Neuronal stem cell (in vitro differentiated cells): Measurements from ENCODE around the gene MAPK10.

Experiments
- DNase-seq: peaks from one replicate; pipeline ENCODE4 v3.0.0-alpha.2; 2013; ENCODE audit warnings: low spot score
- H2AFZ ChIP-seq: one replicate; pipeline ENCODE4 v1.6.1; 2013; ENCODE audit warnings: mild to moderate bottlenecking, low read length, inconsistent platforms
- H2AK5ac ChIP-seq: 2 replicates; pipeline ENCODE4 v1.6.1; 2013; ENCODE audit warnings: low read depth, mild to moderate bottlenecking, inconsistent platforms, low read length, moderate library complexity, mixed read lengths
- H2BK120ac ChIP-seq: 2 replicates; pipeline ENCODE4 v1.6.1; 2013; ENCODE audit warnings: low read depth, mild to moderate bottlenecking, inconsistent platforms, low read length, moderate library complexity, mixed read lengths
- H2BK12ac ChIP-seq: one replicate; pipeline ENCODE4 v1.6.1; 2013; ENCODE audit warnings: low read length, inconsistent platforms
- H2BK15ac ChIP-seq: 2 replicates; pipeline ENCODE4 v1.6.1; 2013; ENCODE audit warnings: mild to moderate bottlenecking, low read length, inconsistent platforms, mixed read lengths
- H2BK5ac ChIP-seq: one replicate; pipeline ENCODE4 v1.6.1; 2013; ENCODE audit warnings: inconsistent platforms, mild to moderate bottlenecking, low read length, moderate library complexity
- H3K14ac ChIP-seq: one replicate; pipeline ENCODE4 v1.6.1; 2013; ENCODE audit warnings: low read length, inconsistent platforms
- H3K18ac ChIP-seq: 2 replicates; pipeline ENCODE4 v1.6.1; 2013; ENCODE audit warnings: low read length, inconsistent platforms
- H3K23ac ChIP-seq: 2 replicates; pipeline ENCODE4 v1.6.1; 2013; ENCODE audit warnings: low read depth, mild to moderate bottlenecking, mixed read lengths, low read length, inconsistent platforms; ENCODE audit not compliant: poor library complexity
- H3K27ac ChIP-seq: replicated peaks from 3 replicates; pipeline ENCODE4 v1.5.1; 2013; ENCODE audit warnings: low read length, inconsistent platforms
- H3K27me3 ChIP-seq, 3 experiments: 2 replicates each; pipeline ENCODE4 v1.6.1; 2013; ENCODE audit warnings: low read length in 3 of 3, mild to moderate bottlenecking in 2 of 3, inconsistent platforms in 1 of 3, low read depth in 1 of 3, mixed read lengths in 1 of 3, moderate library complexity in 1 of 3; ENCODE audit not compliant: control insufficient read depth in 3 of 3, insufficient read depth in 3 of 3
- H3K36me3 ChIP-seq, 2 donors: replicated peaks in 1 of 2; 2 replicates each; pipeline ENCODE4 v1.6.1; 2013; ENCODE audit warnings: low read length in 2 of 2; ENCODE audit not compliant: control insufficient read depth in 2 of 2, insufficient read depth in 2 of 2
- H3K4ac ChIP-seq: 2 replicates; pipeline ENCODE4 v1.6.1; 2013; ENCODE audit warnings: inconsistent platforms, mild to moderate bottlenecking, low read length, moderate library complexity
- H3K4me1 ChIP-seq, 2 donors: 1 replicate in 1 of 2; 2 replicates in 1 of 2; pipeline ENCODE4 v1.6.1; 2013; ENCODE audit warnings: low read length in 2 of 2, low read depth in 1 of 2; ENCODE audit not compliant: control insufficient read depth in 2 of 2, insufficient read depth in 1 of 2
- H3K4me2 ChIP-seq: one replicate; pipeline ENCODE4 v1.6.1; 2013; ENCODE audit warnings: mild to moderate bottlenecking, low read length, inconsistent platforms; ENCODE audit not compliant: insufficient read depth, poor library complexity, severe bottlenecking
- H3K4me3 ChIP-seq, 2 donors: 2 replicates each; pipeline ENCODE4 v1.5.1; 2013; ENCODE audit warnings: low read length in 2 of 2, mild to moderate bottlenecking in 2 of 2, inconsistent platforms in 1 of 2, moderate library complexity in 1 of 2
- H3K79me1 ChIP-seq: one replicate; pipeline ENCODE4 v1.6.1; 2013; ENCODE audit warnings: low read depth, mild to moderate bottlenecking, inconsistent platforms, low read length, moderate library complexity
- H3K9ac ChIP-seq: one replicate; pipeline ENCODE4 v1.6.1; 2013; ENCODE audit warnings: mild to moderate bottlenecking, low read depth, low read length, inconsistent platforms; ENCODE audit not compliant: poor library complexity
- H3K9me3 ChIP-seq, 2 donors: replicated peaks in 1 of 2; 2 replicates each; pipeline versions ENCODE3 to v1.6.1; 2013; ENCODE audit warnings: low read length in 2 of 2, mild to moderate bottlenecking in 2 of 2, inconsistent platforms in 1 of 2, low read depth in 1 of 2, mixed read lengths in 1 of 2, moderate library complexity in 1 of 2; ENCODE audit not compliant: control insufficient read depth in 2 of 2, insufficient read depth in 1 of 2
- H4K8ac ChIP-seq: one replicate; pipeline ENCODE4 v1.6.1; 2013; ENCODE audit warnings: low read depth, mild to moderate bottlenecking, inconsistent platforms, low read length, moderate library complexity
- H4K91ac ChIP-seq: one replicate; pipeline ENCODE4 v1.6.1; 2013; ENCODE audit warnings: low read length, low read depth, mild to moderate bottlenecking, inconsistent platforms; ENCODE audit not compliant: poor library complexity
- WGBS, 2 donors: extraction: QIAGEN DNeasy Blood & Tissue Kit; methylation state at CpG; one replicate each; pipeline ENCODE4 v1.1.7; 2013; ENCODE audit warnings: missing lambda C conversion rate in 2 of 2, mixed read lengths in 1 of 2; ENCODE audit not compliant: insufficient read length in 2 of 2, insufficient replicate concordance in 1 of 2; ENCODE audit errors: extremely low coverage in 2 of 2; 5-methylcytosine and 5-hydroxymethylcytosine counted together

The MAPK10 gene

DNA sequence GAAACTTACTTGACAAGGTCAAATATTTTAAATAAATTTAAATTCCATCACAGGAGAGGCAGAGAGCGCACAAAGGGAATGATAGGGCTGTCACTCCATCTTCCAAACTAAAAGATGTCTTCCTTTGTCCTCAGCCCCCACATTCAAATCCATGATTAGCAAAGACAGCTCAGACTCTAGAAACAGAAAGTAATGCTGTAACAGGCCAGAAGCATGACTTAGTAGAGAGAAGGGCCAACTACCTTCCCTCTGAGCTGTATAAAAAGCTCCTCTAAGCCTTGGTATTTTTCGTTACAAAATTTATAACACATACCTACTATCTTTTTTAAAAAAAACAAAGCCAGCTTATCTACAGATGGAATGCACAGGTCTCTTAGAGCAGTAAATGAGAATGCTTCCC lies 207.4 kb downstream of the MAPK10 start:
- no peaks in the 10 kb centered on the region for H3K27me3 ChIP-seq
- H3K14ac ChIP-seq = no peak overlapping the region
- no peaks in the 10 kb centered on the region for H3K79me1 ChIP-seq
- peaks cover 2 to 4% of the 10 kb centered on the region in 2 donors for H3K4me1 ChIP-seq
- no peak overlapping the region for H3K23ac ChIP-seq
- no peak overlapping the region for H2BK15ac ChIP-seq
- H3K4me3 ChIP-seq = no peak overlapping the region
- no peak overlapping the region for H3K18ac ChIP-seq
- no peak overlapping the region for H3K4ac ChIP-seq
- H4K91ac ChIP-seq = no peak overlapping the region
- no peak overlapping the region for H2BK12ac ChIP-seq
- no peak overlapping the region for H2AK5ac ChIP-seq
- no peak overlapping the region for H3K4me2 ChIP-seq
- no peak overlapping the region for H2AFZ ChIP-seq
- DNase-seq = no peak
- H3K36me3 ChIP-seq = peaks cover 0 to 92% of the 10 kb centered on the region in 2 donors
- no CpG with 5 or more reads among the region's 2 CpGs for WGBS, 2 donors
- no peak overlapping the region for H3K9ac ChIP-seq
- no peak overlapping the region for H2BK5ac ChIP-seq
- no peak overlapping the region for H2BK120ac ChIP-seq
- peaks cover 0 to 9% of the 10 kb centered on the region in 2 donors for H3K9me3 ChIP-seq
- H3K27ac ChIP-seq = peak overlapping the region; percentile 45
- H4K8ac ChIP-seq = no peak overlapping the region

DNA sequence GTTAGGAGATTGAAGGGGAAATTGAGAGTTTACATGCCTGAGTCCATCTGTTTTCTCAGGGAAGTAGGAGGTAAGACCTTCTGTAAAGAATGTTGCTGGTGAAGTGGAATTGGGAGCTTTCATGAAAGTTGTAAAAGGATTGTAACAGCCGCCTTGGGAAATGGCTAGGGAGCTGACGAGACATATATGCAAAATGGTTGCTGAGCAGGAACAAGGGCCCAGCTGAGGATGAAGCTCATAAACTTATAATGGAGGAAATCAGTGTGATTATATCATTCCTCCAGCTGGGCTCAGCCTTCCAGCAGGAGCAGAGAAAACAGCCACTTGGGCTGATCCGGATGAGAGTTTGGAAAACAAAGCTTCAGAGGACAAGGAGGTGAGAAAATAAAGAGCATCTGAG lies 208.7 kb downstream of the MAPK10 start:
- WGBS, 2 donors = no CpG with 5 or more reads among the region's 3 CpGs
- Histone ChIP-seq H3K9ac (no peak overlapping the region), H3K14ac (no peak overlapping the region), H3K36me3 (peaks cover 0 to 92% of the 10 kb centered on the region in 2 donors), H3K4me1 (peaks cover 0 to 4% of the 10 kb centered on the region in 2 donors), H3K27me3 (no peaks in the 10 kb centered on the region), H3K27ac (no peak overlapping the region), H3K4me2 (no peak overlapping the region), H2BK12ac (no peak overlapping the region), H2AK5ac (no peak overlapping the region), H4K8ac (no peak overlapping the region), H3K18ac (no peak overlapping the region), H2AFZ (no peak overlapping the region), H2BK15ac (no peak overlapping the region), H3K23ac (no peak overlapping the region), H3K4ac (no peak overlapping the region), H3K79me1 (no peaks in the 10 kb centered on the region), H3K9me3 (peaks cover 0 to 9% of the 10 kb centered on the region in 2 donors), H4K91ac (no peak overlapping the region), H3K4me3 (no peak overlapping the region), H2BK120ac (no peak overlapping the region), H2BK5ac (no peak overlapping the region)
- DNase-seq = no peak

DNA sequence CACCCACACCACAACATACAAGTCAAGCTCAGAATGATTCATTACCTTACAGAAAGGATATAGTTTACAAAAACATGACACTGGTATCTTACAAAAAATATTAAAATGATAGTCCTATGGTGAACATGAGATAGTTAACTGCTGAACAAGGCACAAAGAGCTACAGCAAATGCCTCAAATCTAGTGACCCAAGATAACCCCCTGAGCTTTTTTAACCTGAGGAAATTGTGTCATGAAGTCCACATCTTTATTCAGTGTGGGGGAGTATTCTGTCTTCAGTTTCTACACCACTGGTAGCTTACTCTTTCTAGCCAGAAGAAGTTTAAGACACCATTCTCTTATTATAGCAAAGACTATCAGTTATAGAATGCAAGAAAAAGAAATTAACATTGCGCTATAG lies 218.7 kb downstream of the MAPK10 start:
- WGBS, 2 donors = no CpG with 5 or more reads among the region's 1 CpG

DNA sequence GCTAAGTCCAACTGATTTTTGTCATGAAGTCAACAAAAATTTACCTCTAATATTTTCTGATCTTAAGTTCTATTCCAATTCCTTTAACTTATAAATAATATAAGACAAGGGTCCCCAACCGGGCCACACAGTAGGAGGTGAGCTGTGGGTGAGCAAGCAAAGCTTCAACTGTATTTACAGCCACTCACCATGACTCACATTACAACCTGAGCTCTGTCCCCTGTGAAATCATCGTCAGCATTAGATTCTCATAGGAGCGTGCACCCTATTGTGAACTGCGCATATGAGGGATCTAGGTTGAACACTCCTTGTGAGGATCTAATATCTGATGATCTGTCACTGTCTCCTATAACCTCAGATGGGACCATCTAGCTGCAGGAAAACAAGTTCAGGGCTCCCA lies 227.4 kb downstream of the MAPK10 start:
- no CpG with 5 or more reads among the region's 4 CpGs for WGBS, 2 donors
- Histone ChIP-seq H2BK15ac (no peak overlapping the region), H3K4me3 (no peak overlapping the region), H3K14ac (no peak overlapping the region), H3K9me3 (peaks cover 0 to 4% of the 10 kb centered on the region in 2 donors), H3K23ac (no peak overlapping the region), H3K4me1 (peaks cover 0 to 1% of the 10 kb centered on the region in 2 donors), H2BK5ac (no peak overlapping the region), H3K4ac (no peak overlapping the region), H3K79me1 (no peaks in the 10 kb centered on the region), H2AFZ (no peak overlapping the region), H3K27me3 (no peaks in the 10 kb centered on the region), H3K36me3 (peaks cover 0 to 34% of the 10 kb centered on the region in 2 donors), H3K27ac (no peak overlapping the region), H2BK12ac (no peak overlapping the region), H2AK5ac (no peak overlapping the region), H2BK120ac (no peak overlapping the region), H3K18ac (no peak overlapping the region), H4K91ac (no peak overlapping the region), H3K9ac (no peak overlapping the region), H4K8ac (no peak overlapping the region), H3K4me2 (no peak overlapping the region)
- DNase-seq = no peak

More for the DNA sequence above, 218.7 kb downstream of the MAPK10 start:
- no peak overlapping the region for H2AK5ac ChIP-seq
- no peak overlapping the region for H3K4me2 ChIP-seq
- no peak overlapping the region for H3K9ac ChIP-seq
- no peak overlapping the region for H4K91ac ChIP-seq
- no peak overlapping the region for H2AFZ ChIP-seq
- no peak overlapping the region for H2BK15ac ChIP-seq
- H3K4ac ChIP-seq = no peak overlapping the region
- no peak overlapping the region for H2BK120ac ChIP-seq
- H3K23ac ChIP-seq = no peak overlapping the region
- H3K4me1 ChIP-seq = no peaks in the 10 kb centered on the region
- H3K27me3 ChIP-seq = no peaks in the 10 kb centered on the region
- DNase-seq = no peak
- no peak overlapping the region for H2BK5ac ChIP-seq
- peaks cover 2 to 19% of the 10 kb centered on the region in 2 donors for H3K9me3 ChIP-seq
- no peak overlapping the region for H3K14ac ChIP-seq
- H3K18ac ChIP-seq = no peak overlapping the region
- H2BK12ac ChIP-seq = no peak overlapping the region
- no peak overlapping the region for H3K4me3 ChIP-seq
- no peaks in the 10 kb centered on the region for H3K79me1 ChIP-seq
- peaks cover 2 to 38% of the 10 kb centered on the region in 2 donors for H3K36me3 ChIP-seq
- no peak overlapping the region for H3K27ac ChIP-seq
- H4K8ac ChIP-seq = no peak overlapping the region
